Activated T-cell treated with anti-CD3 and anti-CD28 coated beads for 4 hours (primary cell): Measurements from ENCODE around the gene ANKRD13D.

Source experiments
- DNase-seq: peaks from one replicate; pipeline ENCODE4 v3.0.0-alpha.2; 2020

The ANKRD13D gene

DNA sequence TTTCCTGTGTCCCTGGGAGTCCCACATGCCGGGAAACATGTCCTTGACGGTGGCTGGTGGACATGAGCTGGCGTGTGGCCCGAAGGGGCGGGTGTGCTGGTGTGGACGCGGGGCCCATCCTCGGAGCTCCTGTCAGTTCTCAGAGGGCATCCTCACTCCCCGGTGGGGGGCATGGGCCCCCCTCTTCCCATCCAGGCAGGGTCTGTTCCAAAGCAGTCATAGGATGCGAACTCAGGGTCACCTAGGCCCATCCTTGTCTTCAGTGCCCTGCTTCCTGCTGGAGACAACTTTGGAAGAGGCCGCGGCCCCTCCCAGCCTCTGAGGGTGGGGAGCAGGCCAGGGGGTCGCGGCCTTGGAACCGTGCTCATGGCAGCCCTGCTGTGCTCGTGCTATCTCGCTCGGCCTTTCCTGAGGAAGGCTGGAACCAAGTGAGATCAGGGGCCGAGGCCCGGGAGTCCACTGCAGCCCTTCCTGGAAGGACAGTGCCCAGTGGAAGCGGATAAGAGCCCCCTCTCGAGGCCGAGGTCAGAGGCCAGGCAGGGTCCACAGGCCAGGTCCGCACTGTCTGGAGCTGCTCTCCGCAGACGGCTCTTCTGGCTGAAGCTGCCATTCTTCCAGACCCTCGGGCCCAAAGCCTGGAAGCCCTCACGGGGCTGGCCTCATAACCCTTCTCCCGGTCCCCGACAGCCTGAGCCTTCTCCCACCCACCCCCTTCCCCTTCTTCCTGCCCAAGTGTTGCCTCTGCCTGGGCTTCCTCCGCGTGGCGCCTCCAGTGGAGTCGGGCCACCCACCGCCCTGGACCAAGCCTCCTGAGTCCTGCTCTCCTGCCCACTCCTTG is 14.1 kb upstream of the ANKRD13D start:
- DNase-seq = no peak

DNA sequence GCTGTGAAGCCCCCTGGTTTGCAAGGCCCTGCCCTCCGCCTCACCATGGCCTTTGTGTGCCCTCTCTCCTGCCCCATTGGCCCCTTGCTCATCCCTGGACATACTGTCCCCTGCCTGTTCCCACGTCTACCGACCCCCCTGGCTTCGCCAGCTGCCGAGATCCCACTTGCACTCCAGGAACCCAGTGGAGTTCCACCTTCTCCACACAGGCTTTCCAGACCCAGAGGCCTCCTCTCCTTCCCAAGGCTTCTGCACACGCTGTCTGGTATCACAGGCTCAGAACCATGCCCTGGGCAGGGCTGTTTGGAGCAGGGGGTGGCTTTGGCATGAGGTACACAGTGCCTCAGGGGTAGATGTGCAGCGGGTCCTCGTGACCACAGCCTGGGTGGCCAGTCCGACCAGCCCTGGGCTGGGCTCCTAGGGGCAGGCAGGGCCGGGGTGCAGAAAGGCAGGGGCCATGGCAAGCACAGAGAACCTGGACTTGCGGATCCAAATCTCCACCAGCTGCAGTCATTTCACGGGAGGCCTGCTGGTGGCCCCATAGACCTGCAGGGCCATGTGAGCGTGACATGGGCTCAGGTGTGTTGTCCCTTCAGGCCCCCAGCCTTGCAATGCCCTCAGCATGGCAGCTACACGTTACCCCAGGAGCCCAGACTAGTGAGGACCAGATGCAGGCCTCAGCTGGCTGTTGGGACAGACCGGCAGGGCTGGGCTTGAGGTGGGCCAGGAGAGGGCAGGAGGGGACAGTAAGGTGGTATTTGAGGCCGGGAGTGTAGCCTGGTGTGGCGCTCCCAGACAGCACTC is 13.3 kb upstream of the ANKRD13D start:
- DNase-seq = no peak

DNA sequence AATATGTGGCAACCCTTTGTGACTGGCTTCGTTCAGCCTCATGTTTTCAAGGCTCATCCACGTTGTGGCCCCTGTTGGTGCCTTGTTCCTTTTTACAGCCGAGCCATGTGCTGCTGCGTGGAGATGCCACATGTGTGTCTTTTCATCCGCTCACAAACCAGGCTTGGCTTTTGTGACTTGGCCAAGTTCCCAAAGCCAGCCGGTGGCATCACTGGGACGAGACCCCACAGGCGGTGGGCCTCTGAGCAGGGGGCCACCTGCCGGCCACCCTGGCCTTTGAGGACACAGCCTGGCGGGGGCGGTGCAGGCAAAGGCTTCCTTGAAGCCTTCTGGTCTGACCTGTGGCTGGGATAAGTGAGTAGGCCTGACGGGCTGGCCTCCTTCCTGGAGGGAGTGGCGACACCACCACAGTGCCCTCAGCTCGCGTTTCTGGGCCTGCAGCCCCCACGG is 12.3 kb upstream of the ANKRD13D start:
- no peak for DNase-seq

DNA sequence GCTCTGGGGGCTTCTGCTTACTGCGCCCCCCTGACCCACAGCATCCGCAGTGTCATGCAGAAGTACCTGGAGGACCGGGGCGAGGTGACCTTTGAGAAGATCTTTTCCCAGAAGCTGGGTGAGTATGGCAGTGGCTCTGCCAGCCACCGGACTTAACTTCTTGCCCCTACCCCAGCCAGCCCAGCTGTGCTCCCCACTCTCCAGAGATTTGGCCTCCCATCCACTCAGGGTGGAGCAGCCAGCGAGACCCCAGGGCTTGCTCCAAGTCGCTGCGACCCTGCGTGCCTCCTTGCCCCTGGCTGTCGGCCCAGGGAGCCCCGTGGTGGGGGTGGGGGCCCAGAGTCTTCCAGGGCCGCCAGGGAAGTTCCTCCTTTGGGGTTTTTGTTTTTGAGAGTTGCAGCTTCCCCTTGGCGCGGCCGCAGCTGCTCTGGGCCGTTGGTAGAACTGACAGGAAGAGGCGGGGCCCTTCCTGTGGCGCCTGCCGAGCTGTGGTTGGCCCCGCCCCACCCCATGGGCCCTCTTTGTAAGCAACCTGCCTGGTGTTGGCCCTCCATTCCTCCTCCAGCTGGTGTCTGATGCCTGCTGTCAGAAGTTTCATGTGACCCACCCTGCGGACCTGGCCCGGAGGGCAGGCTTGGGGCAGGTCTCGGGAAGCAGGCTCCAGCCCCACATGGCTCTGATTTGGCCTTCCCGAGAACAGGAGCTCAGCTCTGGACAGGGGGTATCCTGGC is 11.7 kb upstream of the ANKRD13D start:
- peak; percentile 78 for DNase-seq

DNA sequence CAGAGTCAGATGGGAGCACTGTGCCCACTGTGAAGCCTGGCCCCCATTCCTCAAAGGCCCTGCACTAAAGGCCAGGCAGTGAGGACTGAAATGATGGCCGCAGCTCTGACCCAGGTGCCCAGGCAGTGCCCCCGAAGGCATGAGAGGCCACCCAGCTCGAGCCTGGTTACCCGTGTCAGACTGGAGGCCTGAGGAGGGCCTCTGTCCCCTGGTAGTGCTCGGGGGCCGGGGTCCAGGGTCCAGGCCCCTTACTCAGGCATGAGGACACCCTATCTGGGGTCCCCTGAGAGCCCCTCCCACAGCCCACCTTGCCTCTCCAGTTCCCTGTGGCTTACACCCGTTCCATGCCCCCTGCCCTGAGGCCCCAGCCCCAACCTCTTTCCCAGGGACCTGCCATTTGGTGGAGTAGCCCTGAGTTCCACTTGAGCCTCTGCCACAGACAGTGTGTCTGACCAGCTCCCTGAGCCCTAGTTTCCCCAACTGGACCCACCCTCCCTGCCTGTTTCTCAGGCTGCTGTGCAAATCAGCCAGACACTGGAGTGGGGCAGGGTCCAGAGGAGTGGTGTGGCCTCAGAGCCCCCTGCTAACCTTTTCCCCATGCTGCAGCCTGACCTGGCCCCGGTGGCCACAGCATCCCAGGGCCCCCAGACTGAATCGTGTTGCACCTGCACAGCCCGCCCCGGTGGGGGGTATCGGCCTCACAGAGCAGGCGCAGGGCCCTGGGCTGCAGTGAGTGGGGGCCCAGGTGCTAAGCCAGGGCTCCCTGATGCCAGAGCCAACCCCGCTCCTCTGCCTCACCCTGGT is 10.8 kb upstream of the ANKRD13D start:
- no peak for DNase-seq

DNA sequence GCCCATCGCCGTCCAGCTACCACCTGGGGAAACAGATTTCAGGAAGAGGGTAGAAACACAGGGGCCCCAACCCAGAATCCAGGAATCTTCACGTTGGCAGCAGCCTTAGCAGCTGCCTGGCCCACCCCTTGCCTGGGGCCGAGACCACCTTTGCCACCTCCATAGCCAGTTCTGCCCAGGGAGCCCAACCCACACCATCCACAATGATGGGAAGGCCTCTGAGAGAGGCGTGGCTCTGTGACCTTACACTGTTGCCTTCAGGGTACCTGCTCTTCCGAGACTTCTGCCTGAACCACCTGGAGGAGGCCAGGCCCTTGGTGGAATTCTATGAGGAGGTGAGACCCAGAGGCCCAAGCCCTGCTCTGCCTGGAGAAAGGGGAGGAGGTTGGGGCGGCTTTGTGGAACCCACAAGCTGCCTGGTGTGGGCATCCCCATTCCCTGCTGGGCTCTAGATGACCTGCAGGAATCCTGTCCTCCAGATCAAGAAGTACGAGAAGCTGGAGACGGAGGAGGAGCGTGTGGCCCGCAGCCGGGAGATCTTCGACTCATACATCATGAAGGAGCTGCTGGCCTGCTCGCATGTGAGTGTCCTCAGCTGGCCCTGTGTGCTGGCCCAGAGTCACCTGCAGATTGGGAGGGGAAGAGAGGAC is 10.0 kb upstream of the ANKRD13D start:
- no peak for DNase-seq

DNA sequence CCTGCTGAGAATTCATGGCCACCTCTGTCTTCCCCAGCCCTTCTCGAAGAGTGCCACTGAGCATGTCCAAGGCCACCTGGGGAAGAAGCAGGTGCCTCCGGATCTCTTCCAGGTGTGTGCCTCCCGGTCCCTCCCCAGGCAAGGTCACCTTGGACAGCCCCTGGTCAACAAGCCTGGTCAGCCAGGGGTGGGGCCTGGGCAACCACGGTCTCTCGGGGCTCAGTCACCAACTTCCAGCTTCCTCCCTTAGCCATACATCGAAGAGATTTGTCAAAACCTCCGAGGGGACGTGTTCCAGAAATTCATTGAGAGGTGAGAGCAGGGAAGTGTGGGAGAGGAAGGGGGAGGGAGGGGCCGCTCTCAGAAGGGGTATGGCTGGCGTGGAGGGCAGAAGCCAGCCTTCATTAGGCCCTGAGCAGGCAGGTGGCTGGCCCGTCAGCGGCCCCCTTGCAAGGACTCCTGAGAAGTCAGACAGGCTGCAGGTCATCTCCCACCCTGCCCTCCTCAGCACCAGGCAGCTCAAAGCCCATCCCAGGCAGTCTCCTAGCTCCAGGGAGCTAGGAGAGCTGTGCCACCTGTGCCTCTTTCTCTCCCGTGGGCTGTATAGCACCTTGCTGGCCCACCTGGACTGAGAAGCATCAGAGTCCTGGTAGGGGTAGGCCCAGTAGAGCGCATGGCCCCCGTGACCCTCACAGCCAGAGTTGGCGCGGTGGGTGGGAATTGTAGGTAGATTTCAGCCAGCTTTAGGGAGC is 9.3 kb upstream of the ANKRD13D start:
- no peak for DNase-seq

DNA sequence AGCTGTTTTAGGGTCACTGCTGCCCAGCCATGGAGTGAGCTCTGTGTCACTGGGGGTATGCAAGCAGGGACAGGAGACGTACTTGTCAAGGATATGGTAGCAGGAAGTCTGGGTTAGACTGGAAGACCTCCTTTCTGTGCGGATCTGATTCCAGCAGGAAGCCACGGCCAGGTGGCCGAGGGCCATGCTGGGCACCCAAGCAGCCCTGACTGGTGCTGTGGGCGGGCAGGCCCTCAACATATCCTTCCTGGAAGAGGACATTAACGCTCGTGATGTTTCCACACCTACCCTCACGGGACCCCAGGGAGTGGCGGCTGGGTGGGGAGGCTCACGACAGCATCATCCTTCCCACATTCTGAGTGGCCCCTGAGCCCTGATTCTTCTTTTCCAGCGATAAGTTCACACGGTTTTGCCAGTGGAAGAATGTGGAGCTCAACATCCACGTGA is 8.7 kb upstream of the ANKRD13D start:
- DNase-seq = no peak

DNA sequence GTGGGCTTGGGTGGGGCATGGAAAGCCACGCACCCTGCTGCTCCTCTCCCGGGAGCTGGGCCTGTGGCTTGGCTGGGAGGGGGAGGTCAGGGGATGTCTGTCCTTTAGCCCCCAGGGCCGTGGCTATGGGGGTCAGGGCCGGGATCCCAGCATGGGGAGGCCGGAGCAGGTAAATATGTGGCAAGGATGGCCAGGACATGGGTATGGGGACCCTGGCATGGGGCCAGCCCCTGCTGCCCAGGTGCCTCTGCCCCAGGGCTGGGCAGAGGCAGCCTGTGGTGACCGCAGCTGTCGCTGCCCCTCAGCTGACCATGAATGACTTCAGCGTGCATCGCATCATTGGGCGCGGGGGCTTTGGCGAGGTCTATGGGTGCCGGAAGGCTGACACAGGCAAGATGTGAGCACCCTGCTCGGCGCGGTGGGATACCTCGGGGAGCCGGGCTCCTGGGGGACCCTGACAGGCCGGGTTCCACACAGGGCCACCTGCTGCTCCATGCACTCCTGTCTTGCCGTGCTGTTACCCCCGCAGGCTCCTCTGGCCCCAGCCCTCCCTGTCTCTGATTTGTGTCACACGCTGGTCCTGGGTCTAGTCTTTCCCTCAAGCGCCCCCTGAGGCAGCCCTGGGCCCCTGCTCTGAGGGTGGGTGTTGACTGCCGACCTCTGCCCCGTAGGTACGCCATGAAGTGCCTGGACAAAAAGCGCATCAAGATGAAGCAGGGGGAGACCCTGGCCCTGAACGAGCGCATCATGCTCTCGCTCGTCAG is 8.1 kb upstream of the ANKRD13D start:
- DNase-seq = no peak

DNA sequence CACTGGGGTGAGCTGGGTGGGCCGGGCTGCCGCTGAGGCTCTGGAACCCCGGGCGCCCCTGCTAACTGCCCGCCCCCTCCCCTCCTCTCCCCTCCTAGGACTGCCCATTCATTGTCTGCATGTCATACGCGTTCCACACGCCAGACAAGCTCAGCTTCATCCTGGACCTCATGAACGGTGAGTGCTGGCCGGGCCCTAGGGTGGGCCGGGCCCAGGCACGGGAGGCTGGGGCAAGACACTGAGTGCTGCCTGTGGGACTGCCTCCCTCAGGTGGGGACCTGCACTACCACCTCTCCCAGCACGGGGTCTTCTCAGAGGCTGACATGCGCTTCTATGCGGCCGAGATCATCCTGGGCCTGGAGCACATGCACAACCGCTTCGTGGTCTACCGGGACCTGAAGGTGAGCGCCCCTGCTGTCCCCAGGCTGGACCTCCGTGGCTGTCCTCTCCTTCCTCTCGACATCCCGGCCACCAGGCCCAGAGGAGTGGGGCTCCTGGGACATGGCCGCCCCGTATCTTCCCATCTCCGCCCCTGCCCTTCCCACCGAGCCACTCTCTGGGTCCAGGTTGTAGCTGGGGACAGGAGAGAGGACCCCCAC is 7.5 kb upstream of the ANKRD13D start:
- no peak for DNase-seq

DNA sequence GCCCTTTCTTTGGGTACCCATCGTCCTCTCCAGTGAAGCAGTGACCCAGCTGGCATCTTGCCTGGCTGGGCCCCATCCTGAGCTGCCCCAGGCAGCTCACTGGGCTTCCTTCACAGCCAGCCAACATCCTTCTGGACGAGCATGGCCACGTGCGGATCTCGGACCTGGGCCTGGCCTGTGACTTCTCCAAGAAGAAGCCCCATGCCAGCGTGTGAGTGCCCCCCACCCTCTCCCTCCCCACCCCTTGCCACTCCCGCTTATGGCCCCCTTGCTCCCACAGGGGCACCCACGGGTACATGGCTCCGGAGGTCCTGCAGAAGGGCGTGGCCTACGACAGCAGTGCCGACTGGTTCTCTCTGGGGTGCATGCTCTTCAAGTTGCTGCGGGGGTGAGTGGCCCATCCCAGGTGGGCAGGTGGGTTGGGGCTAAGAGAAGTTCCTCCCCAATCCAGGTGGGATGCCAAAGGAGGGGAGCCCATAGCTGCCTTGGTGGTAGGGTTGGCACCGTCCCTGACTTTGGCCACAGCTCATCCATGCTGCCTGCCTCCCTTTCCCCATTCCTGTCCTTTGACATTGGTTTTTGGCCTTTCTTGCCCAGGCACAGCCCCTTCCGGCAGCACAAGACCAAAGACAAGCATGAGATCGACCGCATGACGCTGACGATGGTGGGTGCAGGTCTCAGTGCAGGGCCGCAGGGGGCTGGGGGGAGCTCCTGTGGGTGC is 6.8 kb upstream of the ANKRD13D start:
- DNase-seq = no peak

DNA sequence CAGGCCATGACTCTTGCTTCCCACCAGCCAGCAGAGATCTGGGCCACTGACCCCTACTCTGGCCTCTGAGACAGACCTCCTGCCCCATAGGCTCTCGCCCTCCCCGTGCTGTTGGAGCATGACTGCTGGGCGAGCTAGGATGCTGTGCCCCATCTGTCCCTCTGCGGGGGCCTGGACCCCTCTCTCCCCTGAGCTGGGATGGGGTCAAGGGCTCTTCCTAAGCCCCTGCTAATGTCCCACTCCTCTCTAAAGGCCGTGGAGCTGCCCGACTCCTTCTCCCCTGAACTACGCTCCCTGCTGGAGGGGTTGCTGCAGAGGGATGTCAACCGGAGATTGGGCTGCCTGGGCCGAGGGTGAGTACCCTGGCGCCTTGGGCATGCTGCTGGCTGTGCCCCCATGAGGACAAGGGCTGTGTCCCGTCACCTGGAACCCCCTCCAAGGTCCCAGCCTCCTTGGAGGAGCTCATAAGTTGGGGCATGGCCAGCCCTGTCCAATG is 6.2 kb upstream of the ANKRD13D start:
- DNase-seq = no peak

DNA sequence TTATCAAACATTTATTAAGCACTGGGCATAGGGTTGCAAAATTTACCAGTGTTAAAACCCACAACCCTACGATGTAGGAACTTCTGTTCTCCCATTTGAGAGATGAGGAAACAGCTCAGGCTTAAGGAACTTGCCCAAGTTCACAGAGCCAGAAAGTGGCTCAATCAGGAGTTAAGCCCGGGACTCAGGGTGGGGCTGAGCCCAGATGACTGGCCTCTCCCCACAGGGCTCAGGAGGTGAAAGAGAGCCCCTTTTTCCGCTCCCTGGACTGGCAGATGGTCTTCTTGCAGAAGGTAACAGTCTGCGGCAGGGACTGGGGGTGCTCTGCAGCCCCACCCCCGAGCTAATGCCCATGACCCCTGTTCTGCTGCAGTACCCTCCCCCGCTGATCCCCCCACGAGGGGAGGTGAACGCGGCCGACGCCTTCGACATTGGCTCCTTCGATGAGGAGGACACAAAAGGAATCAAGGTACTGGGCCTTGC is 5.6 kb upstream of the ANKRD13D start:
- no peak for DNase-seq

DNA sequence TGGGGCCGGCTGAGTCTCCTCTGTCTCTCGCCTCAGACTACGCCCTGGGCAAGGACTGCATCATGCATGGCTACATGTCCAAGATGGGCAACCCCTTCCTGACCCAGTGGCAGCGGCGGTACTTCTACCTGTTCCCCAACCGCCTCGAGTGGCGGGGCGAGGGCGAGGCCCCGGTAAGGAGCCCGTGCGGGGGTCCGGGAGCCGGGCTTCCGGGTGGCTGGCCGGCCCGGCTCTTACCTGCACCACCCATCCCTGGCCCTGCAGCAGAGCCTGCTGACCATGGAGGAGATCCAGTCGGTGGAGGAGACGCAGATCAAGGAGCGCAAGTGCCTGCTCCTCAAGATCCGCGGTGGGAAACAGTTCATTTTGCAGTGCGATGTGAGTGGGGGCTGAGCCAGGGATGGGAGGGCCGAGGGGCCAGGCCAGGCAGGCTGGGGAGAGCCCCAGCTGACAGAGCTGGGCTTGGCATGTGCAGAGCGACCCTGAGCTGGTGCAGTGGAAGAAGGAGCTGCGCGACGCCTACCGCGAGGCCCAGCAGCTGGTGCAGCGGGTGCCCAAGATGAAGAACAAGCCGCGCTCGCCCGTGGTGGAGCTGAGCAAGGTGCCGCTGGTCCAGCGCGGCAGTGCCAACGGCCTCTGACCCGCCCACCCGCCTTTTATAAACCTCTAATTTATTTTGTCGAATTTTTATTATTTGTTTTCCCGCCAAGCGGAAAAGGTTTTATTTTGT is 4.1 kb upstream of the ANKRD13D start:
- no peak for DNase-seq

DNA sequence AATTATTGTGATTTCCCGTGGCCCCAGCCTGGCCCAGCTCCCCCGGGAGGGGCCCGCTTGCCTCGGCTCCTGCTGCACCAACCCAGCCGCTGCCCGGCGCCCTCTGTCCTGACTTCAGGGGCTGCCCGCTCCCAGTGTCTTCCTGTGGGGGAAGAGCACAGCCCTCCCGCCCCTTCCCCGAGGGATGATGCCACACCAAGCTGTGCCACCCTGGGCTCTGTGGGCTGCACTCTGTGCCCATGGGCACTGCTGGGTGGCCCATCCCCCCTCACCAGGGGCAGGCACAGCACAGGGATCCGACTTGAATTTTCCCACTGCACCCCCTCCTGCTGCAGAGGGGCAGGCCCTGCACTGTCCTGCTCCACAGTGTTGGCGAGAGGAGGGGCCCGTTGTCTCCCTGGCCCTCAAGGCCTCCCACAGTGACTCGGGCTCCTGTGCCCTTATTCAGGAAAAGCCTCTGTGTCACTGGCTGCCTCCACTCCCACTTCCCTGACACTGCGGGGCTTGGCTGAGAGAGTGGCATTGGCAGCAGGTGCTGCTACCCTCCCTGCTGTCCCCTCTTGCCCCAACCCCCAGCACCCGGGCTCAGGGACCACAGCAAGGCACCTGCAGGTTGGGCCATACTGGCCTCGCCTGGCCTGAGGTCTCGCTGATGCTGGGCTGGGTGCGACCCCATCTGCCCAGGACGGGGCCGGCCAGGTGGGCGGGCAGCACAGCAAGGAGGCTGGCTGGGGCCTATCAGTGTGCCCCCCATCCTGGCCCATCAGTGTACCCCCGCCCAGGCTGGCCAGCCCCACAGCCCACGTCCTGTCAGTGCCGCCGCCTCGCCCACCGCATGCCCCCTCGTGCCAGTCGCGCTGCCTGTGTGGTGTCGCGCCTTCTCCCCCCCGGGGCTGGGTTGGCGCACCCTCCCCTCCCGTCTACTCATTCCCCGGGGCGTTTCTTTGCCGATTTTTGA is 3.3 kb upstream of the ANKRD13D start:
- DNase-seq = no peak

DNA sequence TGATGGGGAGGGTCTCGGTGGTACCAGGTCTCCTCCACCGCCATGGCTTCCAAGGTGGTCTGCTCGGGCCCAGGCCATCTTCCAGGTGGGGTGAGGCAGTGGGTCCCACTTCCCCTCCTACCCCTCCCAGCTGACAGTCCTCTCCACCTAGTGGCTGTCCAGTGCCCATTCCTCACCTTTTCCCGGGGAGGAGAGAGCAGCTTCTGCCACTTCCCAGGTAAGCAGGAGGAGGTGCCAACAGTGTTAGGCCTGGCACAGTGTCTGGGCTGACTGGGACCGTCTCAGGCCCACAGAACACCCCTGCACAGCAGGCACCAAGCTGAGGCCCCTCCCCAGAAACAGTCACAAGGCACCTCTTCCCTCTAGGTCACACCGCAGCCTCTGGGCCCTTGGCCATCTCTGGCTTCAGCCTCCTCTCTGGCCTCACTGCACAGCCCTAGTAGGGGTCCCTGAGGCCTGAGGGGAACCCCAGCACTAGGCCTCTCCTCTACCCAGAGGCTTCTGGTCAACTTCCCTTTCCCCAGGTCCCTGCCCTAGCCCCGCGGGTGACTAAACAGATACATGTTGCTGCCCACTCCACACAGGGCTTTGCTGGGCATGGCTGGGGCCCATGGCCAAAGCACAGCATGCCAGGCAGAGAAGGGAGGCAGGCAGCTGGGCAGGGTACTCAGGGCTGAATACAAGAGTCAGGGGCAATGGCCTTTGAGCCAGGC is 2.3 kb upstream of the ANKRD13D start:
- no peak for DNase-seq
